ENCODE results near the gene P4HTM.

The P4HTM gene, protein sequence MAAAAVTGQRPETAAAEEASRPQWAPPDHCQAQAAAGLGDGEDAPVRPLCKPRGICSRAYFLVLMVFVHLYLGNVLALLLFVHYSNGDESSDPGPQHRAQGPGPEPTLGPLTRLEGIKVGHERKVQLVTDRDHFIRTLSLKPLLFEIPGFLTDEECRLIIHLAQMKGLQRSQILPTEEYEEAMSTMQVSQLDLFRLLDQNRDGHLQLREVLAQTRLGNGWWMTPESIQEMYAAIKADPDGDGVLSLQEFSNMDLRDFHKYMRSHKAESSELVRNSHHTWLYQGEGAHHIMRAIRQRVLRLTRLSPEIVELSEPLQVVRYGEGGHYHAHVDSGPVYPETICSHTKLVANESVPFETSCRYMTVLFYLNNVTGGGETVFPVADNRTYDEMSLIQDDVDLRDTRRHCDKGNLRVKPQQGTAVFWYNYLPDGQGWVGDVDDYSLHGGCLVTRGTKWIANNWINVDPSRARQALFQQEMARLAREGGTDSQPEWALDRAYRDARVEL

DNA sequence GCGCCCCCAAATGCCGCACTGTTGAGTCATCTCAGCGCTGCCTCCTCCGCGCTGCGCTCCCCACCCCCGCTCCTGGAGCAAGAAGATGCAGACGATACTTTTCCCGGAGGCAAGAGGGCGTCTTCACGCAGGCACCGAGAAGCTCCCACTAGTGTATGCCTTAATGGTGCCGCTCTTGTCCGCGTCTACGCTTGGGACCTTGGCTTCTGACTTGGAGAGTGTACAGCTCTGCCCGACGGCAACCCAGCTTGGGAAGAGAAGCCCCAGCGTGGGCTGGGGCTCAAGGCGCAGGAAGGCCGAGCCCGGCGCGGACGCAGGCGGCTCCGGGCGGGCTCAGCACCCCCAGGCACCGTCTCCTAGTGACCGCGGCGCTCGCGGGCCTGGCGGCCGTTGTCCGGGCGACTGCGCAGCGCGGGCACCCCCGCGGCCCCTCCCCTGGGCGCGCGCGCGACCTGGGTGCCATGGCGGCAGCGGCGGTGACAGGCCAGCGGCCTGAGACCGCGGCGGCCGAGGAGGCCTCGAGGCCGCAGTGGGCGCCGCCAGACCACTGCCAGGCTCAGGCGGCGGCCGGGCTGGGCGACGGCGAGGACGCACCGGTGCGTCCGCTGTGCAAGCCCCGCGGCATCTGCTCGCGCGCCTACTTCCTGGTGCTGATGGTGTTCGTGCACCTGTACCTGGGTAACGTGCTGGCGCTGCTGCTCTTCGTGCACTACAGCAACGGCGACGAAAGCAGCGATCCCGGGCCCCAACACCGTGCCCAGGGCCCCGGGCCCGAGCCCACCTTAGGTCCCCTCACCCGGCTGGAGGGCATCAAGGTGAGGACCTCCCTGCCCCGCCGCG lies at the start of gene P4HTM:
P4HTM (plus strand) TSS at position 446 of the 840 bp plus-strand sequence; CDS start at position 462, 16 bp downstream.
- DNase-seq: peak; percentile 71

DNA sequence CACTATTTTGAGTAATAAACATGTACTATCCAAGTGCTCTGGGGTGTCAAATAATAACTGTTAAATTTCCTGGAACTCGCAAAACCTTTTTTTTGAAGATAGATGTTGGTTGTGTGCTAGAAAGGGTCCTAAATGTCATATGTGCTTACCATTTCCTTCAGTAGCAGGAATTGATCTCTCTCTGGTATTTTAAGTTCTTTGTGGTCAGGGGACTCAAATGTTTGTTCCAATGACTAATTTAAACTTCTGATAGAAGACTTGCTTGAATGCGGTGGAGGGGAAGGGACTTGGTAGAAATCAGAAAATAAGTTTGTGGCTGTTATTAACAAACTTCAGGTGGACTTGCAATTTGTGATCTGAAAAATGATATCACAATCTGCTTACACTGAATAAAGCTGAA lies 44.6 kb upstream of the P4HTM start:
- no peak for DNase-seq

DNA sequence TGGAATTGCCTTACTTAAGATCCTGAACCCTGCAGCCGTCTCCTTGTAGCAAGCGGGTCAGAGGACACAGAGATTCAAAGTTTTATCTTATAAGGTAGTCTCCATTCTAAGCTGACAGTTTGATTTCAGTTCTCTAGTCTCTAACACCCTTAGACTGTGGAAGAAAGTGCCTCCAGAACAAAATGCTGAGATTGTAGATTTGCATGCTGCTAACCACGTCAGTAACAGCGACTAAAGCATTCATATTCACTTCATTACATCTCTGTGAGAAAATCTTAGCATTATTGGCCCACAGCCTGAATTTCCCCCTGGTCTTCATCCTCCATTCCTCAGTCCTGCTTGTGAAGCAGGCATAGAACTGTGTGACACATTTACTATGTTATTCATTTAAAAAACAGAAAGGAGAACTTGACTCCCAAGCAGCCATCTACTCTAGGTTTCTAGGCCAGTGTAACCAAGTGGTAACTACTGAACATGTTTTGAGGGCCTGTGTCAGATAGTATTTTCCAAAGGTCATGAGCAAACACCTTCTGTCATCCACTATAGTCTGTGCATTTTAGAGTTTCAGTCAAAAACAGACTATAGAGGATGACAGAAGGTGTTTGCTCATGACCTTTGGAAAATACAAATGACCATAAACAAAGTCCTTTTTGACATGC lies 44.0 kb upstream of the P4HTM start:
- DNase-seq: no peak

DNA sequence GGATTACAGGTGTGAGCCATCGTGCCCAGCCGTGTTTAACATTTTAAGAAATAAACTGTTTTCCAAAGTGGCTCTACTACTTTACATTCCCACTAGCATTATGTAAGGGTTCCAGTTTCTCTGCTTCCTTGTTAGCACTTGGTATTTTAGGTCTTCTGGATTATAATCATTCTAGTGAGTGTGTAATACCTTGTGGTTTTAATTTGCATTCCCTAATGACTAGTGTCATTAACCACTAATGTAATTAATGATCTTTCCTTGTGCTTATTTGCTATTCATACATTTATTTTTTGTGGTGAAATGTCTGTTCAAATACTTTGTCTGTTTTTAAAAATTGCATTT lies 40.7 kb upstream of the P4HTM start:
- no peak for DNase-seq

DNA sequence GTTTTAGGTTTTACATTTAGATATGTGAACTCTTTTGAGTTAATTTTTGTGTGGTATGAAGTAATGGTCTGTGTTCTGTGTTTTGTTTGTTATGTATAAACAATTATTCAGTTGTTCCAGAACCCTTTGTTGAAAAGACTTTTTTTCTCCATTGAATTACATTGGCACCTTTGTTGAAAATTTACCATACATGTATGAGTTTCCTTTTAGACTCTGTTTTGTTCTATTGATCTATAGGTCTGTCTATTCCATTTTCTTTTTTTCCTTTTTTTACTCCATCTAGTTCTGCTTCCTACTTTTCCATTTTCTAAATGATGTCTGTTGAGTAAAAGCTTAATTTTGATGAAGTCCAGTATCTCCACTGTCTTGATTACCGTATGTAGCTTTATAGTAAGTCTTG lies 40.0 kb upstream of the P4HTM start:
- no peak for DNase-seq

DNA sequence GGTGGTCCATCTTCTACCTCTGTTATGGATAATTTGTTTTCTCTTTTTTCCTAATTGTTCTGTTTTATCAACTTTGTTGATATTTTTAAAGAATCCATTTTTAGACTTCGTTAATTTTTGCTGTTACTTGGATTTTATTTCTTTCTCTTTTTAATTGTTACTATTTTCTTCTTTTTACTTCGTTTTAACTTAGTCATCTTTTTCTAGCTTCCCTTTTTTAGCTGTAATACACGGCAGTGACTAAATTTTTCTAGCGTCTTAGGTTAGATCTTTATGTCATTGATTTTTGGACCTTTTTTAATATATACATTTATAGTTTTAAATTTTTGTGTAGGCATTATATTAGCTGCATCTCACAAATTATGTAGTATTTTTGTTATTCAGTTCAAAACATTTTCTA lies 38.3 kb upstream of the P4HTM start:
- DNase-seq: no peak

DNA sequence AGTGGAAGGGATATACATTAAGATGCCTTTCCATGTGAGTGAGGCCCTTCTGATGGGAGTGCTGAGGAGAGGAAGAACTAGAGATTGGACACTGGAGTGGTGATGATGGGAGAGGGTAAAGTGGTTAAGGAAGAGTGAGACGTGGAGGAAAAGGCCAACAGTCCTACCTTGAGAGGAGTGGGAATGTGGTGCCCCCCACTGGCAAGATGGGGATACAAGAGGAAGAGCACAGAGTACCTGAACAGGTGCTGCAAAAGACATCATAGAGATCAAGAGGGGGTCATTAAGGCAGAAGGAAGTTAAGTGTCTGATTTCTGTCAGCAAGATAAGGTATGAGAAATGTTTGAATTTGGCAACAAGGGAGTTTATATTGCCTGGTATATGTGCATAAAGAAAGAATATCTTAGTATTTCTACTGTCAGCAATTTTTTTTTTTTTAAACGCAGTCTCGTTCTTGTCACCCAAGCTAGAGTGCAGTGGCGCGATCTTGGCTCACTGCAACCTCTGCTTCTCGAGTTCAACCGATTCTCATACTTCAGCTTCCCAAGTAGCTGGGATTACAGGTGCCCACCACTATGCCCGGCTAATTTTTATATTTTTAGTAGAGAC lies 37.4 kb upstream of the P4HTM start:
- peak; percentile 24 for DNase-seq

DNA sequence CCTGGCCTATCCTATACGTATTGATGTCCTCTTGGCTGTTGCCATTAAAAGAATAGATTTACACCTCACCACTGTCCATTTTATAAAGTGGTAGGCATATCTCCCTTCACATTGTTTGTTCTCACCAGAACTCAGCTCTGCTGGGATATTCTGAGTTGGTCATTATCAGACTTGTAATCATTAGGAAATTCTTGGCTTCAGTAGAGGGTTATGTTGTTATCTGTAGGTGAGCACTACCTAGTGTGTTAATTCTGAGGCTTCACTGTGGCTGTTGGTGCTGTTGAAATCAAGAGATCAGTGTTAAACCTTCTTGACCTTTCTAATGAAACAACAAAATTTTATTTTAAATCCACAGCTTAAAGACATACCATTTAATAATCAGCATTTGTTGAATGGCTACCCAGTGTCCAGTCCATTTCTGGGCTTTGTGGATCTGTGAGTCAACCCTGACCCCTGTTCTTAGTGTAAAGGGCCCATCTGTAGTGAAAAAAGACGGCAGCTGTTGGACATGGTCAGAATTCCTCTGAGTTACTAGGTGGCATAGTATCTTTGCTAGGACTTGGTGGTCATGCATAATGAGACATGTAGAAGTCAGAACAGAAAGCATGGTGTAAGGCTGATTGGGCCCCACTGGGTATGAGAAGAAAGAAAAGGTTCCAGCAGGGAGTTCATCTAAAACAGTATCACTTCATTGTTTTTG lies 32.9 kb upstream of the P4HTM start:
- no peak for DNase-seq

DNA sequence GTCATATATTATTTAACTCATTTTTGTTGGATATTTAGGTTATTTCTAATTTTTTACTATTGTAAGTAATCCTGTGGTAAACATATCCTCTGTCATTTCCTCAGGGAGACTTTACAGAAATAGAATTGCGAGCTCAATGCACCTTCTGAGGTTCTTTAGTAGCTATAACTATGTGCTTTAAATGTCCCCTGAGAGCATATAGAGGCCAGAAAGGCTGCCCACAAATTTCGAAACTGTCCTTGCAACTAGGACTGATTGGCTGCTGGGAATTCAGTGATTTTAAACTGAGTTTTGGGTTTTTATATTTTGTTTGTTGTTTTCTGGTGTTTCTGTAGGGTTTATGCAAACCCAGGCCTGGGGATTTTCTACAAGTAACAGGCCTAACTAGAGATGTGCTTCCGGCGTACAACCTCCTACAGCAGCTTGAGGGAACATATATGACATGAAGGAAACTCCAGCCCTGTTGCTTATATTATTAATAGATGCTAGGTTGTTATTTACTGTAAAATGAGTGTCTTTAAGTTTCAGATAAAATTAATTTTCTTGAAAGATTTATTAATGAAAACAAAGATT lies 29.1 kb upstream of the P4HTM start:
- no peak for DNase-seq

DNA sequence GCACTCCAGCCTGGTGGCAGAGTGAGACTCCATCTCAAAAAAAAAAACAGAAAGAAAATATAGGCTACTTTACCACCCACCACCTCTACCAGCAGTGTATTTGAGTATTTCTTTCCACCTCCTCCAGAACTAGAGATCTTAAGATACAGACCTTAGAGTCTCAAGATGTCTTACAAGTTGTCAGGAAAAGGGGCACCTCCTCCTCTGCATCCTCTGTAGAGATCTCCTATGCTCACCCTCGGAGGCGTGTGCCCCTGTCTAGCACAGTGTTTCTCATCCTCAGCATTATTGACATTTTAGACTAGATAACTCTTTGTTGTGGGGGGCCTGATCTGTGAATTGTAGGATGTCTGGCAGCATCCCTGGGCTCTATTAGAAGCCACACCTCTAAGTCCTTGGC lies 27.7 kb upstream of the P4HTM start:
- no peak for DNase-seq

DNA sequence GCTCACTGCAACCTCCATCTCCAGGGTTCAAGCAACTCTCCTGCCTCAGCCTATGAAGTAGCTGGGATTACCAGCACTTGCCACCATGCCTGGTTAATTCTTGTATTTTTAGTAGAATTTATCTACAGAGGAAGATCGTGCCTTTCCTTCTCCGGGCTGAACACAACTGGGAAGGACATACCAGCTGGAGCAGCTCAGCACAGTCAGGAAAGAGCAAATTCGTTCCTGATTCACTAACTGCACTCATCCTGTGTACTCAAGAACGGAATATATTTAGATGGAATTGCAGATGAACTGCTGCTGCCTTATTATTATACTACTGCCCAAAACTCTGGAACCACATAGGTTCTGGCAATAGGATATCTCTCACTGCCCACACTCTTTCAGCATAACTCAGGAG lies 27.1 kb upstream of the P4HTM start:
- DNase-seq: no peak

DNA sequence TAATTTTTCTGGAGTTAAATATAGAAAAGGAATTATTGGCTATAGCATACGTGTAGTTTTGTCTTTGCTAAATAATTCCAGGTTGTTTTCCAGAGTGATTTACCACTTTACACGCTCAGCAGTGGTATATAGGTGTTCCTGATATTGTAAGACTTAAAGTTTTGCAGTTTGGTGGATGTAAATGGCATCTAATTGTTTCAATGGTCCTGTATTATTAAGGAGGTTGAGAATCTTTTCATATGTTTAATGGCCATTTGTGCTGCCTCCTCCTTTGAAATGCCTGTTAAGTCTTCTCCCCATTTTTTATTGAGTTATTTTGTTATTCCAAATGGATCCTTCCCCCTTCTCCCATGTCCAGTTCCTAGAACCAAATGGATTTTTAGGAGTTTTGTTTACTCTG lies 26.4 kb upstream of the P4HTM start:
- DNase-seq: no peak

DNA sequence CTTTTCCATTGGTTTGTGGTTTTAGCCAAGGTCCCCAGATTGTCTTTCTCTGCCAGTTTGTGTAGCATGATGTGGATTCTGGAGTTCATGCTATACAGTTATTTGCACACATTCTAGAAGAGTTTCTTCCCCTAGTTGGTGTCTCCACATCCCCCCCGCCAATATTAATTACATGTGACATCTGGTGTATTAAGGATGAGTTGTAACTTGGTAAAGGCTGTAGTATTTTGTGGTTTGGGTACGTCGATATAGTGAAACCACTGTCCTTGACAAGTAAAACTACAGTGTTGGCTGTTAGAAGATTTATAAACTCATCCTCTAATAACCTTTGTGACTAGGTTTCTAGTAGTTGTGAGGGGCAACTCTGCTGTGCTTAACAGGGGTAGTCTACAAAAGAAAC lies 23.7 kb upstream of the P4HTM start:
- no peak for DNase-seq

DNA sequence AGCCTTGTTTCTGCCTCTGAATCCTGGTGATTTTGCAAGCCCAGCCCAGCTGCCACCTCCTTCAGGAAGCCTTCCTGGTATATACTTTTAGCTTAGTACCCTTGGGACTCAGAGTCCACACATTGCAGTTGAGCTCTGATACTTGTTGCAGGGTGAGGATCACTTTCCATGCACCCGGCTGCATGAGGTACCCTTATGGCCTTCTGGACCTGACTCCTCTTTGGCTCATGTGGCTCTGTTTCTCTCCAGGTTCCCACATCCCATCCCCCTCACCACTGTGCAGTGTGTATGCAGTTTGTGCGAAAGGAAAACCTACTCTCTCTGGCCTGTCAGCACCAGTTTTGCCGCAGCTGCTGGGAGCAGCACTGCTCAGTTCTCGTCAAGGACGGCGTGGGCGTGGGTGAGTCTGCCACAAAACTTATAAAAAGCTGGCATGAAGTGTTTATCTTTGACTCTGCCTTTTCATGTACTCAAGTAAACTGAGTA lies 23.1 kb upstream of the P4HTM start:
- DNase-seq: no peak

DNA sequence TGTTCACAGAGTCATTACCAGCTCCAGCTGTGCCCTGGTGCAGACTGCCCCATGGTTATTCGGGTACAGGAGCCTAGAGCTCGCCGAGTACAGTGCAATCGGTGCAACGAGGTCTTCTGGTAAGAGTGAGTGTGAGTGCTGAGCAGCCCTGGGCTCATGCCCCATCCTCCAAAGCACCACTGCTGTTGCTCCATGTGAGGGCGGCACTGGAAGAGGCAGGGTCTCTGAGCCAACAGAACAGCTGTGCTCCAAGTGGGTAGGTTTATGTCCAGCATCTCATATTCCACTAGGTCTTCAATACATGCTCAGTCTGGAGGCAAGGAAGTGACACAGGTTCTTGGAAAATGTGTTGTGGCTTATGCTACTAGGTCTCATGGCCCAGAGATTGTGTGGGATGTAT lies 19.5 kb upstream of the P4HTM start:
- DNase-seq: no peak

DNA sequence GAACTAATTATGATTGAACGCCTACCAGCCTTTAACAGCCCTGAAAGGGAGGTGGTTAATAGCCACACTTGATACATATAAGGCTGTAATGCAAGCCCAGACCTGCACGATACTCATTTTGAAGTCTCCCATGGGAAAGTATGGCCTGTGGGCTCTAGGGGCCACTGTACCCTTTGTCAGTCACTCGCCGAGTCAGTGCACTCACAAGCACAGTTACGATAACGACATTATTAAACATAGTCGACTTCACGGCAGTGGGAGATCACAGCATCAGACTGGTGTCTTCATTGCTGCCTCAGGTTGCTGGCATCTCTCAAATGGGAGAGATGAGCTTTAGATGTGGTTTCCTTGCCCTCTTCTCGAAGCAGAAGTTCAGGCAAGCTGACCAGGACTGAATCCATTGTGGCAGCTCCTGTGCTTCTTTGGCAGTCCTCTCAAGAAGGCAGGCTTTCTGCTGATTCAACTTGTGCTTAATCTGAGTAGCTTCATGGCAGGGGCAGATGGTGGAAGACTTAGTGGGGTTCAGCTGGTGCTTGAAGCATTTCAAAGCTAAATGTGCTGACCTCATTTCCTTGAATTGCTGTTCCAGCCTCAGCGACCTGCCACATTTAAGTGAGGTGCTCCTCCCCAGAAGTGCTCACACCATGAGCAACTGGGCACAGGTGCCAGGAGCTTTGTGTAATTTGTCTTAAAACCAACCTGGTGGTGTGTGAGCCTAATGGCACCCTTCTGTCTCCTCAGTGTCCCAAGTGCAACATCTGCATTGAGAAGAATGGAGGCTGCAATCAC lies 15.8 kb upstream of the P4HTM start:
- DNase-seq: no peak

DNA sequence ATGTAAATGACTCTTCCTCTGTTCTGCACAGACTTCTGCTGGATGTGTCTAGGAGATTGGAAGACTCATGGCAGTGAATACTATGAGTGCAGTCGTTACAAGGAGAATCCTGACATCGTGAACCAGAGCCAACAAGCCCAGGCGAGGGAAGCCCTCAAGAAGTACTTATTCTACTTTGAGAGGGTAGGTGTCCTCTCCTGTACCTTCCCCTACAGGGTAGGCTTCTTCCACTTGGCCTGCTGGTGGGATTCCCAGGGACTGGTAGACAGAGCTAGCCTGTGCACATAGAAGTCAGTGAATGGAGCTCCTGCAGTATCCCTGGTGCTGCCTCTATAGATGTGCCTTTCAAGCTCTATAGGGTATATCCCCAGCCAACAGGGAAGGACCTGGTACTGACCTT lies 10.6 kb upstream of the P4HTM start:
- no peak for DNase-seq

DNA sequence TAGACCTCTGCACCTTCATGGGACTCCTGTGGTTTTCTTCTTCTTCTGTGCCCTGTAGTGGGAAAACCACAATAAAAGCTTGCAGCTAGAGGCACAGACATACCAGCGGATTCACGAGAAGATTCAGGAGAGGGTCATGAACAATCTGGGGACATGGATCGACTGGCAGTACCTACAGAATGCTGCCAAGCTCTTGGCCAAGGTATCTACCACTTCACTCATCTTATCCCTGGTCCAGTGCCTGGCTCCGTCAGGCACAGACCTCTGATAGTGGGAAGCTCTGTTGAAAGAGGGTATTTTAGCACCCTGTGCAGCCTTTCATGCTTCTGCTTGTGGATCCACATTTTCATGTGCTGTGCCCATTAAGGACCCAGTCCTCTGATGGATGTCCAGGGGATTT lies 9.7 kb upstream of the P4HTM start:
- no peak for DNase-seq

DNA sequence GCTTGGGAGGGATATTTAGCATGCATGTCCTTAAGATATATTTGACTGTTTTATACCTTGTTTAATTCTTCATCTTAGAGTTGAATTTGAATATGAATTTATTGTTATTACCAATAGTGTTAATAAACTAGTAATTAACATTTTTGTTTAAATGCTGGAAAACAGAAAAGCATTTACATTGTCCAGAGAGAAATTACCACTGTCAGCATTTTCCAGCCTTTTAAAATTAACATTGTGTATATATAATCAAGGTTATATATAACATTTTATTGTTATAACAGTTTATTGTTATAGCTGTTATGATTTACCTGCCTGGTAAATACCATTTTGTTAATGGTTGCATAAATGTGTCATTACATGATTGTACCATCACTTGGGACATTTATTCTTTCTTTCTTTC lies 8.0 kb upstream of the P4HTM start:
- no peak for DNase-seq

DNA sequence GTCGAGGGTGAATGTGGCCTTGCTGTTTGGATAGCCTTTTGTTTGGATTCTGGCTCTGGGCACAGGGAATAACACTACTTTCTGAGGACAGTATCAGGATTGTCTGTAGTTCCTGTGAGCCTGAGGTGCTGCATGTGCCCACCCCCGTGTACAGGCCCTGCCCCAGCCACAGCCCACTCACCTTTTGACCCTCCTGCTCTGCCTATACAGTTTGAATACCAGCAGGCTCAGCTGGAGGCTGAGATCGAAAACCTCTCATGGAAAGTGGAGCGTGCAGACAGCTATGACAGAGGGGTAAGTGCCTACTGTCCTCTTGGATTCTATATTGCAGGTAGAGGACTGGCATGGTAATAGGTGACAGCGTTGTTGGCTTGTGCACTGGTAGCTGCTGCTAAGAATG lies 7.4 kb upstream of the P4HTM start:
- no peak for DNase-seq

DNA sequence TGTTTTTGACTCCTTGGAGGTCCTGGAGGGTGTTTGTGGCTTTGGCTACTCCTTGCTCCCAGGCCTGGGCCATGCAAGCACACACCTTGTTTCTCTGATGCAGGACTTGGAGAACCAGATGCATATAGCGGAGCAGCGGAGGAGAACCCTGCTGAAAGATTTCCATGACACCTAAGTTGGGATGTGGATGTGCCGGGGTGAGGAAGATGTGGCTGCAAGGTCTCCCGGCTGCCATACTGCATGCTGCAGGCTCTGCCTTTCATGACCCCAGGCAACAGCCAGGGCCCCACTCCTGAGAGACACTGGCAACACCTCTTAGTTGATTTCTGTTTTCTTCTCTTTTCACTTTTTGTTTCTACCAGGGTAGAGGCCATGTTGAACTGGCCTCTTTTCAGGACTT lies 6.9 kb upstream of the P4HTM start:
- DNase-seq: no peak

Measured in activated CD4-positive, alpha-beta T cell treated with anti-CD3 and anti-CD28 coated beads for 1 hour (primary cell).